SK-N-SH (cell line): Measurements from ENCODE around the gene FRRS1. TPM values are rescaled to one million over a fixed set of nuclear protein-coding genes. Genes with fewer than 3 reads are reported as not detected.

Experiments used
- CTCF ChIA-PET: fragments of 300-600, 350-600 bp; formaldehyde crosslinking; extraction: SDS; loops from one replicate; lab custom pipeline; 2021; lab: Yijun Ruan, JAX
- POLR2A ChIA-PET: fragments of 350-600 bp; sonication (Branson Sonifier 250); formaldehyde crosslinking; extraction: SDS; loops from one replicate; lab custom pipeline; 2020; ENCODE audit warnings: antibody characterized with exemption, inconsistent platforms; lab: Yijun Ruan, JAX
- DNase-seq: peaks from one replicate; pipeline ENCODE4 v3.0.0; 2012
- H2AFZ ChIP-seq: fragments of 200-600 bp; sonication (generic); 2 replicates; pipeline ENCODE4 v1.8.1; 2016; ENCODE audit warnings: antibody characterized with exemption, mild to moderate bottlenecking, low read depth
- H3F3A ChIP-seq: fragments of 200-600 bp; sonication (generic); replicated peaks from 2 replicates; pipeline ENCODE3; 2016; ENCODE audit warnings: antibody characterized with exemption, mild to moderate bottlenecking; ENCODE audit not compliant: insufficient read depth
- H3K27ac ChIP-seq, 2 experiments: fragments of 200-500 bp in 1 of 2; fragments of 200-600 bp in 1 of 2; sonication (Bioruptor generic) in 1 of 2; sonication (generic), shearing (Covaris generic) in 1 of 2; 2 replicates each; pipeline versions ENCODE4 v1.5.1 to v1.6.1; 2014 to 2016; ENCODE audit warnings: low read depth in 2 of 2, inconsistent platforms in 1 of 2, low read length in 1 of 2, mild to moderate bottlenecking in 1 of 2, mixed read lengths in 1 of 2
- H3K27me3 ChIP-seq: fragments of 200-600 bp; sonication (generic), shearing (Covaris generic); 2 replicates; pipeline ENCODE4 v1.6.1; 2016; ENCODE audit warnings: mixed run types; ENCODE audit not compliant: insufficient read depth
- H3K36me3 ChIP-seq, 2 experiments: fragments of 200-500 bp in 1 of 2; fragments of 200-600 bp in 1 of 2; sonication (Bioruptor generic) in 1 of 2; sonication (generic) in 1 of 2; replicated peaks in 1 of 2; 2 replicates each; pipeline versions ENCODE3 to v1.5.1; 2014 to 2016; ENCODE audit warnings: low read length in 1 of 2, mild to moderate bottlenecking in 1 of 2; ENCODE audit not compliant: insufficient read depth in 2 of 2, control insufficient read depth in 1 of 2
- H3K4me1 ChIP-seq, 2 experiments: fragments of 200-500 bp in 1 of 2; fragments of 200-600 bp in 1 of 2; sonication (Bioruptor generic) in 1 of 2; sonication (generic), shearing (Covaris generic) in 1 of 2; 2 replicates each; pipeline versions ENCODE4 v1.5.1 to v1.6.1; 2014 to 2016; ENCODE audit warnings: low read depth in 1 of 2, low read length in 1 of 2, mixed run types in 1 of 2; ENCODE audit not compliant: insufficient read depth in 2 of 2, control insufficient read depth in 1 of 2
- H3K4me2 ChIP-seq: fragments of 200-600 bp; sonication (generic), shearing (Covaris generic); 2 replicates; pipeline ENCODE4 v1.6.1; 2017; ENCODE audit warnings: mixed run types
- H3K4me3 ChIP-seq, 2 experiments: fragments of 200-500 bp in 1 of 2; fragments of 200-600 bp in 1 of 2; sonication (Bioruptor generic) in 1 of 2; sonication (generic), shearing (Covaris generic) in 1 of 2; 2 replicates each; pipeline versions ENCODE4 v1.5.1 to v1.8.1; 2014 to 2016; ENCODE audit warnings: low read depth in 2 of 2, inconsistent platforms in 1 of 2, low read length in 1 of 2, mild to moderate bottlenecking in 1 of 2, mixed read lengths in 1 of 2, moderate library complexity in 1 of 2
- H3K79me2 ChIP-seq: fragments of 200-600 bp; sonication (generic); 2 replicates; pipeline ENCODE4 v1.8.1; 2017; ENCODE audit warnings: mild to moderate bottlenecking; ENCODE audit not compliant: insufficient read depth
- H3K9ac ChIP-seq: fragments of 200-600 bp; sonication (generic); 2 replicates; pipeline ENCODE4 v1.6.1; 2017; ENCODE audit warnings: mixed run types
- H3K9me2 ChIP-seq: fragments of 200-600 bp; sonication (generic); 2 replicates; pipeline ENCODE4 v1.6.1; 2017; ENCODE audit warnings: mixed run types
- H3K9me3 ChIP-seq: fragments of 200-600 bp; sonication (generic); 2 replicates; pipeline ENCODE4 v1.6.1; 2017; ENCODE audit warnings: mixed run types, mild to moderate bottlenecking, moderate library complexity
- H4K20me1 ChIP-seq: fragments of 200-600 bp; sonication (generic); 2 replicates; pipeline ENCODE4 v1.6.1; 2017; ENCODE audit warnings: mild to moderate bottlenecking, mixed run types; ENCODE audit not compliant: insufficient read depth
- CTCF ChIP-seq: fragments of 200-600 bp; sonication (generic); IDR thresholded peaks from 2 replicates; pipeline ENCODE4 v1.6.1; 2017; ENCODE audit warnings: antibody characterized with exemption, mild to moderate bottlenecking, moderate library complexity
- FOSL2 ChIP-seq: IDR thresholded peaks from 2 replicates; pipeline ENCODE4 v1.4.0; 2012; ENCODE audit warnings: low read depth, mild to moderate bottlenecking, moderate library complexity, borderline replicate concordance
- FOXJ3 ChIP-seq: sonication (generic); formaldehyde crosslinking; IDR thresholded peaks from 2 replicates; pipeline ENCODE4 v1.5.1; 2020; ENCODE audit warnings: mild to moderate bottlenecking, missing genetic modification reagents
- FOXM1 ChIP-seq: IDR thresholded peaks from 2 replicates; pipeline ENCODE4 v1.4.0; 2012; ENCODE audit warnings: low read depth, mild to moderate bottlenecking
- GABPA ChIP-seq: IDR thresholded peaks from 2 replicates; pipeline ENCODE4 v1.4.0; 2012; ENCODE audit warnings: low read depth, mild to moderate bottlenecking
- GATA2 ChIP-seq: sonication (generic); formaldehyde crosslinking; IDR thresholded peaks from 2 replicates; pipeline ENCODE4 v1.5.0; 2020; ENCODE audit warnings: mild to moderate bottlenecking, missing genetic modification reagents
- IRF3 ChIP-seq: fragments of 150-350 bp; IDR thresholded peaks from 2 replicates; pipeline ENCODE4 v1.6.1; 2016; ENCODE audit warnings: mild to moderate bottlenecking, low read depth, low read length
- MEF2A ChIP-seq: IDR thresholded peaks from 2 replicates; pipeline ENCODE4 v1.4.0; 2012; ENCODE audit warnings: low read depth, borderline replicate concordance
- POLR2AphosphoS5 ChIP-seq: IDR thresholded peaks from 2 replicates; pipeline ENCODE4 v1.6.1; 2012; ENCODE audit warnings: low read depth, low read length
- SIN3A ChIP-seq: IDR thresholded peaks from 2 replicates; pipeline ENCODE4 v1.6.1; 2012; ENCODE audit warnings: low read depth, mild to moderate bottlenecking, low read length, moderate library complexity, borderline replicate concordance
- SMC3 ChIP-seq: IDR thresholded peaks from 2 replicates; pipeline ENCODE4 v1.6.1; 2012; ENCODE audit warnings: low read depth, low read length, improper control_type of control experiment
- USF1 ChIP-seq: IDR thresholded peaks from 2 replicates; pipeline ENCODE4 v1.4.0; 2012; ENCODE audit warnings: low read depth, borderline replicate concordance
- YY1 ChIP-seq: IDR thresholded peaks from 2 replicates; pipeline ENCODE4 v1.4.0; 2012; ENCODE audit warnings: low read depth, mild to moderate bottlenecking
- WGBS: methylation state at CpG from one replicate; pipeline ENCODE4 v1.1.6; 2017; ENCODE audit warnings: low lambda C conversion rate; 5-methylcytosine and 5-hydroxymethylcytosine counted together
- polyA plus RNA-seq, 3 experiments: library from polyadenylated mRNA; depleted of rRNA; stranded (reverse); fragments of >200 nt; gene quantifications; 2 replicates each; pipeline ENCODE4 v1.2.3, GENCODE V29; 2012

Gene FRRS1
- polyA plus RNA-seq, 1 of the 3 experiments (the other 2 are of a cell fraction), result 1.9 TPM

GRCh38 chr1:99763956-99764355 is 2.5 kb downstream of the FRRS1 start:
- H3K4me2 ChIP-seq, result no peak overlapping the region
- no peaks in the 10 kb centered on the region for H3K79me2 ChIP-seq
- H3K9me3 ChIP-seq, result no peaks in the 10 kb centered on the region
- no peaks in the 10 kb centered on the region for H3K36me3 ChIP-seq
- DNase-seq, result no peak
- H3K4me3 ChIP-seq, result no peak overlapping the region
- CTCF ChIA-PET, result no interaction called here
- H3K4me1 ChIP-seq, result no peaks in the 10 kb centered on the region; a peak in 3 of 4 replicates
- no peaks in the 10 kb centered on the region for H4K20me1 ChIP-seq
- H3K9ac ChIP-seq, result no peak overlapping the region
- no peak for TF ChIP-seq GATA2 (CRISPR knock-in tag)
- peaks cover 7% of the 10 kb centered on the region for H3F3A ChIP-seq
- H3K27me3 ChIP-seq, result no peaks in the 10 kb centered on the region
- POLR2A ChIA-PET, result no interaction called here
- H3K9me2 ChIP-seq, result no peaks in the 10 kb centered on the region
- 90% methylated on average over 2 of the region's 2 CpGs for WGBS
- H3K27ac ChIP-seq, result no peak overlapping the region
- no peak overlapping the region for H2AFZ ChIP-seq

GRCh38 chr1:99761774-99762173 is 4.7 kb downstream of the FRRS1 start:
- H3K4me3 ChIP-seq, result no peak overlapping the region
- H3K79me2 ChIP-seq, result no peaks in the 10 kb centered on the region
- no peak for TF ChIP-seq FOXM1
- no peak for TF ChIP-seq YY1
- no peak for TF ChIP-seq POLR2AphosphoS5
- no peak for TF ChIP-seq USF1
- no peak for TF ChIP-seq SIN3A
- no peaks in the 10 kb centered on the region for H4K20me1 ChIP-seq
- no peaks in the 10 kb centered on the region for H3K9me3 ChIP-seq
- H2AFZ ChIP-seq, result peak overlapping the region; percentile 50; the same call in 1 of the 2 replicates
- H3K27me3 ChIP-seq, result no peaks in the 10 kb centered on the region
- peaks cover 7% of the 10 kb centered on the region for H3F3A ChIP-seq
- peak overlapping the region in 1 of 2 experiments; percentile 20; a peak in 1 of 4 replicates for H3K27ac ChIP-seq
- POLR2A ChIA-PET, result no interaction called here
- H3K36me3 ChIP-seq, result no peaks in the 10 kb centered on the region
- DNase-seq, result no peak
- no peaks in the 10 kb centered on the region for H3K9me2 ChIP-seq
- no peak overlapping the region for H3K9ac ChIP-seq
- peak overlapping the region; percentile 31; the same call in 1 of the 2 replicates for H3K4me2 ChIP-seq
- H3K4me1 ChIP-seq, result no peaks in the 10 kb centered on the region; a peak in 3 of 4 replicates
- WGBS, result 73% methylated on average over 1 of the region's 1 CpG
- CTCF ChIA-PET, result interaction anchor here (1.2 kb wide), 1 partner anchor 968 kb away, joined by 3 read pairs; no protein-coding TSS in a partner anchor

- ChIA-PET CTCF (no interaction called here), POLR2A (no interaction called here)
- no peak for DNase-seq
- Histone ChIP-seq H2AFZ (no peak overlapping the region), H3K9me2 (no peaks in the 10 kb centered on the region), H4K20me1 (no peaks in the 10 kb centered on the region), H3K4me2 (no peak overlapping the region), H3K4me3 (no peak overlapping the region), H3K79me2 (no peaks in the 10 kb centered on the region), H3K27me3 (no peaks in the 10 kb centered on the region), H3F3A (peaks cover 5% of the 10 kb centered on the region), H3K4me1 (no peaks in the 10 kb centered on the region; a peak in 2 of 4 replicates), H3K9ac (no peak overlapping the region), H3K36me3 (no peaks in the 10 kb centered on the region), H3K9me3 (no peaks in the 10 kb centered on the region)
- WGBS, result 89% methylated on average over 4 of the region's 4 CpGs
- TF ChIP-seq FOXJ3 (no peak), IRF3 (no peak), MEF2A (no peak), CTCF (no peak), GABPA (no peak), SIN3A (no peak), FOSL2 (no peak), SMC3 (no peak), FOXM1 (no peak)
- TF ChIP-seq, all 33 proteins: peak for 0
- no peak overlapping the region for H3K27ac ChIP-seq
Observed at GRCh38 chr1:99759518-99760160, 6.8 kb downstream of the FRRS1 start.
